Measurements from ENCODE around the gene HELLS.

The HELLS gene

GRCh38 chr10:94571081-94571480 lies 25.5 kb downstream of the HELLS start:
- H3K27me3 Mint-ChIP-seq, result no peaks in the 10 kb centered on the region
- H3K9me3 Mint-ChIP-seq, result no peaks in the 10 kb centered on the region
- H3K36me3 Mint-ChIP-seq (ENCODE audit: low read depth), result peaks cover 92% of the 10 kb centered on the region
- H3K27ac Mint-ChIP-seq, result no peak overlapping the region
- H3K4me1 Mint-ChIP-seq (ENCODE audit: low read depth), result peaks cover 2% of the 10 kb centered on the region
- DNase-seq, result no peak
- H3K4me3 Mint-ChIP-seq, result no peak overlapping the region

DNA sequence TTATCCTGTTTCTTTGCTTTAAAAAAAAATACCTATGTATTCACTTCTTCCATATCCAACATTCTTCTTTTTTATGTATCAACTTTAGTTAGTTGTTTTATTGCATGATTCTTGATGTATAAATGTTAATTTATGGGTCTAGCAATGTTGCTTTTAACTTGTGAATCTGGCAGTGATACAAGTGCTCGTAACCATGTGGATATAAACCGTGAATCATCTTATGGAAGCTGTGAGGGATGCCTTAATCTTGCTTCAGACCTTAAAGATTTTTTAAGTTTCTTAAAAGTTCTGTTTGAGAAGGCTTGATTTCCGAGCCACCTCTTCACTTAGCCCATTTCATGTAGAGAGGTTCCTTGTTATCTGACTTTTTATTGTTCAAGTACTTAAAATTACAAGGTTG lies 25.9 kb downstream of the HELLS start:
- no peak overlapping the region for H3K27ac Mint-ChIP-seq
- no peaks in the 10 kb centered on the region for H3K9me3 Mint-ChIP-seq
- H3K4me1 Mint-ChIP-seq (ENCODE audit: low read depth), result peaks cover 2% of the 10 kb centered on the region
- H3K27me3 Mint-ChIP-seq, result no peaks in the 10 kb centered on the region
- H3K36me3 Mint-ChIP-seq (ENCODE audit: low read depth), result peaks cover 91% of the 10 kb centered on the region
- no peak overlapping the region for H3K4me3 Mint-ChIP-seq
- no peak for DNase-seq

- Mint-ChIP-seq H3K4me3 (no peak overlapping the region), H3K9me3 (no peaks in the 10 kb centered on the region), H3K27me3 (no peaks in the 10 kb centered on the region), H3K27ac (no peak overlapping the region), H3K36me3 (ENCODE audit: low read depth) (peaks cover 84% of the 10 kb centered on the region), H3K4me1 (ENCODE audit: low read depth) (peaks cover 4% of the 10 kb centered on the region)
- DNase-seq, result no peak
Observed at GRCh38 chr10:94578790-94579189, 33.2 kb downstream of the HELLS start.

GRCh38 chr10:94583124-94583523 lies 37.5 kb downstream of the HELLS start:
- Mint-ChIP-seq H3K4me1 (ENCODE audit: low read depth) (peaks cover 4% of the 10 kb centered on the region), H3K4me3 (no peak overlapping the region), H3K9me3 (no peaks in the 10 kb centered on the region), H3K36me3 (ENCODE audit: low read depth) (peaks cover 73% of the 10 kb centered on the region), H3K27ac (no peak overlapping the region), H3K27me3 (no peaks in the 10 kb centered on the region)
- DNase-seq, result no peak

- Mint-ChIP-seq H3K36me3 (ENCODE audit: low read depth) (peaks cover 91% of the 10 kb centered on the region), H3K27me3 (no peaks in the 10 kb centered on the region), H3K9me3 (no peaks in the 10 kb centered on the region), H3K27ac (peak overlapping the region; percentile 87), H3K4me3 (peak overlapping the region; percentile 20), H3K4me1 (ENCODE audit: low read depth) (peaks cover 24% of the 10 kb centered on the region)
- no peak for DNase-seq
Observed at GRCh38 chr10:94591461-94592205, 46.0 kb downstream of the HELLS start.

GRCh38 chr10:94602729-94603515 lies 57.3 kb downstream of the HELLS start:
- H3K4me3 Mint-ChIP-seq, result no peak overlapping the region
- no peaks in the 10 kb centered on the region for H3K27me3 Mint-ChIP-seq
- no peak overlapping the region for H3K27ac Mint-ChIP-seq
- H3K4me1 Mint-ChIP-seq (ENCODE audit: low read depth), result peaks cover 26% of the 10 kb centered on the region
- no peaks in the 10 kb centered on the region for H3K9me3 Mint-ChIP-seq
- peaks cover 96% of the 10 kb centered on the region for H3K36me3 Mint-ChIP-seq (ENCODE audit: low read depth)
- DNase-seq, result no peak

- no peak for DNase-seq
- Mint-ChIP-seq H3K27ac (peak overlapping the region; percentile 84), H3K36me3 (ENCODE audit: low read depth) (peaks cover 94% of the 10 kb centered on the region), H3K27me3 (no peaks in the 10 kb centered on the region), H3K4me3 (no peak overlapping the region), H3K9me3 (no peaks in the 10 kb centered on the region), H3K4me1 (ENCODE audit: low read depth) (peaks cover 19% of the 10 kb centered on the region)
Observed at GRCh38 chr10:94607111-94607510, 61.5 kb downstream of the HELLS start.

DNA sequence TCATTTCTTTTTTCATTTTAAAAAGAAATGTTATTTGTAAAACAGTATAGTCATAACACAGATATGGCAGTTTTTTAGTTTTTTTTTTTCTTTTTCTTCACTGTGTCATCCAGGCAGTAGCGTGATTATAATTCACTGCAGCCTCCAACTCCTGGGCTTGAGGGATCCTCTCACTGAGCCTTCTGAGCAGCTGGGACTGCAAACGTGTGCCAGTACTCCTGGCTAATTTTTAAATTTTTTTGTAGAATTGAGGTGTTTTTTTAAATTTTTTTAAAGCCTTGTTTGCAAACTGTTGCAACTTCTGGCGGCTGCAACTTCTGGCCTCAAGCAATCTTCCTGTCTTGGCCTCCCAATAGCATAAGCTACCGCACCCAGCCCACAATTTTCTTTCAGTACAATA lies 63.0 kb downstream of the HELLS start:
- Mint-ChIP-seq H3K27me3 (no peaks in the 10 kb centered on the region), H3K4me1 (ENCODE audit: low read depth) (peaks cover 17% of the 10 kb centered on the region), H3K4me3 (no peak overlapping the region), H3K9me3 (no peaks in the 10 kb centered on the region), H3K36me3 (ENCODE audit: low read depth) (peaks cover 85% of the 10 kb centered on the region), H3K27ac (no peak overlapping the region)
- no peak for DNase-seq

- no peak overlapping the region for H3K27ac Mint-ChIP-seq
- no peaks in the 10 kb centered on the region for H3K9me3 Mint-ChIP-seq
- H3K4me3 Mint-ChIP-seq, result no peak overlapping the region
- no peaks in the 10 kb centered on the region for H3K27me3 Mint-ChIP-seq
- no peak for DNase-seq
- H3K4me1 Mint-ChIP-seq (ENCODE audit: low read depth), result peaks cover 4% of the 10 kb centered on the region
- peaks cover 36% of the 10 kb centered on the region for H3K36me3 Mint-ChIP-seq (ENCODE audit: low read depth)
Observed at GRCh38 chr10:94614558-94614957, 69.0 kb downstream of the HELLS start.

DNA sequence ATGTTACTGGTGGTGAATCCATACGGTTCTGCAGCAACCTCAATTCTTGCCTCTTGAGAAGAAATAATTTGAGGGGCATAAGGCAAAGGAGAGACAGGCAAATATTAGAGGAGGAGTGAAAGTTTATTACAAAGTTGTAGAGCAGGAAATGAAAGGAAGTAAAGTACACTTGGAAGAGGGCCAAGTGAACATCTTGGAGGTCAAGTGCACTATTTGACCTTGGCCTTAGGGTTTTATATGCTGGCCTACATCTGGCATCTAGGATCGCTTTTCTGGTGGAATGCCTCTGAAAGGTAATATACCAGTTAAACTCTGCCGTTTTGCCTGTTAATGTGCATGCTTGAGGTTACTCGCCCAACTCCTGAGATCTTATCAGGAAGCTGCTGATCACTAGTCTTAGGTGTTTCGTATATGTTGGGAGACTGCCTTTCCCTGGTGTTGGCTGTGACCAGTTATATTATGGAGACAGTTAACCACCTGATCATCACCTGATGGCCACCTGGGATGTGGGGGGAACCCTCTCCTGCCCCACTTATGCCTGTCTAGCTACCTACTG lies 71.9 kb downstream of the HELLS start:
- no peaks in the 10 kb centered on the region for H3K27me3 Mint-ChIP-seq
- no peak overlapping the region for H3K4me3 Mint-ChIP-seq
- no peak overlapping the region for H3K27ac Mint-ChIP-seq
- H3K4me1 Mint-ChIP-seq (ENCODE audit: low read depth), result peaks cover 4% of the 10 kb centered on the region
- H3K36me3 Mint-ChIP-seq (ENCODE audit: low read depth), result peaks cover 9% of the 10 kb centered on the region
- no peak for DNase-seq
- H3K9me3 Mint-ChIP-seq, result no peaks in the 10 kb centered on the region

DNA sequence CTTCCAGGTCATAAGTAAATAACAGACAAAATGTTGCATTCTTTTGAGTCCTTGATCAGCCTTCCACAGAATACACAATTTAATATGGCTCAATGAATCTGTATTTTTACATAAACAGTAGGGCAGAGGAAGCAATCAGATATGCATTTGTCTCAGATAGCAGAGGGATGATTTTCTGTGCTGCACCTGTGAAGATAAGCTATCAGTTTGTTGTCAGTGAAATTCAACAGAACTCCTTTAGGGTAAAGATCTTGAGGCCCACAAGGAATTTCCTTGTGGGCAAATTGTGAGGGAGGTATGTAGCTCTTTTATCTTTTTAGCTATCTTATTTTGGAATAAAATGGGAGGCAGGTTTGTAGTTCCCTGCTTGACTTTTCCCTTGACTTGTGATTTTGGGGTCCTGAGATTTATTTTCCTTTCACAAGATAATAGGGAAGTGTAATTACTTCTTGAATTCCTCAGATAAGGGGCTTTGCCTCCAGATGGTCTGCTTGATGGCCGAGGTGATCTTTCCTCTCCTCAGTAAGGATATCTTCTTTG lies 77.1 kb downstream of the HELLS start:
- Mint-ChIP-seq H3K36me3 (ENCODE audit: low read depth) (no peaks in the 10 kb centered on the region), H3K27ac (no peak overlapping the region), H3K9me3 (no peaks in the 10 kb centered on the region), H3K4me3 (no peak overlapping the region), H3K27me3 (no peaks in the 10 kb centered on the region), H3K4me1 (ENCODE audit: low read depth) (no peaks in the 10 kb centered on the region)
- no peak for DNase-seq

DNA sequence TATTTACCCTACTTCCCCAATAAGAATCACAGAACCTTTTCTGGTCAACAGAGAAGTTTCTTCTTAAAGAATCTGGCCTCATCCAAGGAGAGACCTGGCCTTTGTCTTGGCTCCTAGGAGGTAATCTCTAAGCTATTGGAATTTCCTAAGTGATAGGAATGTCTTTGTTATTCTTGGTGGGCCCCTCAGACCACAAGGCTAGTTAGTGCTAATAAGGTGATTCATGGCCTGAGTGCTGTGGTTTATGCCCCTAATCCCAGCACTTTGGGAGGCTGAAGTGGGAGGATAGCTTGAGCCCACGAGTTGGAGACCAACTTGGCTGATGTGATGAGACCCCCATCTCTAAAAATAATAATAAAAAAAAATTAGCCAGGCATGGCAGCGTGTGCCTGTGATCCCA lies 78.0 kb downstream of the HELLS start:
- H3K27ac Mint-ChIP-seq, result no peak overlapping the region
- DNase-seq, result no peak
- H3K4me3 Mint-ChIP-seq, result no peak overlapping the region
- no peaks in the 10 kb centered on the region for H3K4me1 Mint-ChIP-seq (ENCODE audit: low read depth)
- no peaks in the 10 kb centered on the region for H3K27me3 Mint-ChIP-seq
- no peaks in the 10 kb centered on the region for H3K9me3 Mint-ChIP-seq
- no peaks in the 10 kb centered on the region for H3K36me3 Mint-ChIP-seq (ENCODE audit: low read depth)

DNA sequence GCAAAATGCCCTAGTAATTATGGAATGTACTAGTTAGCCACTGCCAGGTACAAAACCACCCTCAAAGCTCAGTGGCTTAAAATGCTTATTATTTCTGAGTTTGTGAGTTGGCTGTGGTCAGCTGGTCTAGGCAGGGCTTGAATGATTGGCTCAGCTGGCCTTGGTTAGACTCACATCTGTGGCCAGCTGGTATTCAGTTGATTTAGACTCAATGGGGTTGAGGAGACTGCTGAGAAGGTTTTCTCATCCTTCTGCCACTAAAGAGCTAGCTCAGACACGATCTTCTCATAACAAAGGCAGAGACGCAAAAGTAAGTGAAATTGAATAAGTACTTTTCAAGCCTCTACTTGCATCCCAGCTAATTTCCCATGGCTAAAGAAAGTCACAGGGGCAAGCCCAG lies 80.9 kb downstream of the HELLS start:
- Mint-ChIP-seq H3K9me3 (no peaks in the 10 kb centered on the region), H3K36me3 (ENCODE audit: low read depth) (no peaks in the 10 kb centered on the region), H3K27ac (no peak overlapping the region), H3K4me1 (ENCODE audit: low read depth) (no peaks in the 10 kb centered on the region), H3K4me3 (no peak overlapping the region), H3K27me3 (no peaks in the 10 kb centered on the region)
- DNase-seq, result no peak

DNA sequence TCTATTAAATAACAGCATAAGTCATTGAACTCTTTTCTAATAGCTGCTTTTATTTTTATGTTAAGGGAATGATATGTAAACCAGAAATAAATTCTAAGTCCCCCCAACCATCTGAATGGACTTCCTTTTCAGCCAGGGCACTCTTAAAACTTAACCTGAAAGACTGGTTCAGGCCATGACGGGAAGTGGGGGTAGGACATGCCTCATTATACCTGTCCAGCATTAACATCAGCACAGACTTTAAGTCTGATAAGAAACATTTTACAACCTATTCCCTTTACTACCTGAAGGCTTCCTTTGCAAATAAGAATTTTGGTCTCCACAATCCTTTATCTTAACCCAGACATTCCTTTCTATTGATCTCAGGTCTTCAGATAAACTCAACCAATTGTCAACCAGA lies 81.9 kb downstream of the HELLS start:
- no peaks in the 10 kb centered on the region for H3K4me1 Mint-ChIP-seq (ENCODE audit: low read depth)
- H3K4me3 Mint-ChIP-seq, result no peak overlapping the region
- H3K9me3 Mint-ChIP-seq, result peaks cover 4% of the 10 kb centered on the region
- H3K27ac Mint-ChIP-seq, result no peak overlapping the region
- no peaks in the 10 kb centered on the region for H3K36me3 Mint-ChIP-seq (ENCODE audit: low read depth)
- DNase-seq, result no peak
- no peaks in the 10 kb centered on the region for H3K27me3 Mint-ChIP-seq

Measured in activated T-cell treated with anti-CD3 and anti-CD28 coated beads, Interleukin-2, amount 50 U/mL, for 24 hours (primary cell).